ENCODE measurements around the gene CALHM4. TPM values are rescaled to one million over a fixed set of nuclear protein-coding genes. Genes with fewer than 3 reads are reported as not detected.

CALHM4 gene
- total and polyA plus RNA-seq, 2 experiments from 2014 or later = not detected

DNA sequence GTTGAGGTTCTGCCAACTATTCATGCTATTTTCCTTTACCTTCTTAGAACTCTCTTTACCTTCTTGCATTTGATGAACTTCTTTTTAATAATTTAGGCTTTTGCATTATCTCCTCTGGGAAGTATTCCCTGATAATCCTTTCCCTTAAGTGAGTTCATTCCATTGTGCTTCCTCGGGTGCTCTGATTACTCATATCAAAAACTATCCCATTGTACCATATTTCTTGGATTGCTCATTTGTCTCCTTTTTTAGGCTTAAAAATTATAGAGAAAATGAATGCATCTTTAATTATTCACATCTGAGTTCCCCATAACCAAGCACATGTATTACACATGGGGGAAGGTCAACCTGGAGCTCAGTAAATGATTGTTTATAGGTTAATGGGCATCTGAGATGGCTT lies 2.5 kb downstream of the CALHM4 start:
- no peaks in the 10 kb centered on the region for H3K36me3 ChIP-seq (ENCODE audit: low read depth)
- no peaks in the 10 kb centered on the region for H3K9me3 ChIP-seq (ENCODE audit: low read depth)
- no peaks in the 10 kb centered on the region for H3K9me2 ChIP-seq (ENCODE audit: insufficient read depth)
- 0% methylated on average over 1 of the region's 1 CpG for WGBS, 2 experiments (ENCODE audit: low coverage in 1 of 2, low lambda C conversion rate in 2 of 2, missing lambda C conversion rate in 2 of 2)
- peaks cover 54% of the 10 kb centered on the region for H3K4me1 ChIP-seq (ENCODE audit: insufficient read depth)
- H3K4me2 ChIP-seq (ENCODE audit: unreplicated experiment) = peak overlapping the region; percentile 51
- no peak overlapping the region for H3K9ac ChIP-seq
- no peaks in the 10 kb centered on the region for H4K20me1 ChIP-seq (ENCODE audit: insufficient read depth)
- in situ Hi-C loops (cut with MboI) = no loop called here
- peaks cover 38% of the 10 kb centered on the region for H3F3A ChIP-seq (ENCODE audit: insufficient read depth)
- no peaks in the 10 kb centered on the region for H3K79me2 ChIP-seq (ENCODE audit: insufficient read depth)
- no peaks in the 10 kb centered on the region for H3K27me3 ChIP-seq (replicated peaks; ENCODE audit: insufficient read depth)
- H3K27ac ChIP-seq = peak overlapping the region; percentile 70
- peak; percentile 83 for DNase-seq
- TF ChIP-seq EZH2 (IDR thresholded peaks at IDR 0.05; ENCODE audit: insufficient read depth, poor library complexity, severe bottlenecking) (no peak), EZH2phosphoT487 (IDR thresholded peaks at IDR 0.05; ENCODE audit: insufficient read depth, low read depth) (no peak)
- no peak overlapping the region for H3K4me3 ChIP-seq
- H2AFZ ChIP-seq = peak overlapping the region; percentile 23

GRCh38 chr6:116556814-116557415 lies 3.4 kb downstream of the CALHM4 start:
- Histone ChIP-seq H2AFZ (no peak overlapping the region), H3K36me3 (ENCODE audit: low read depth) (no peaks in the 10 kb centered on the region), H3K27me3 (replicated peaks; ENCODE audit: insufficient read depth) (no peaks in the 10 kb centered on the region), H3K79me2 (ENCODE audit: insufficient read depth) (no peaks in the 10 kb centered on the region), H4K20me1 (ENCODE audit: insufficient read depth) (no peaks in the 10 kb centered on the region), H3K4me3 (no peak overlapping the region), H3K9me2 (ENCODE audit: insufficient read depth) (no peaks in the 10 kb centered on the region), H3K9me3 (ENCODE audit: low read depth) (no peaks in the 10 kb centered on the region), H3F3A (ENCODE audit: insufficient read depth) (peaks cover 38% of the 10 kb centered on the region), H3K4me1 (ENCODE audit: insufficient read depth) (peaks cover 56% of the 10 kb centered on the region), H3K4me2 (ENCODE audit: unreplicated experiment) (peak overlapping the region; percentile 51), H3K27ac (peak overlapping the region; percentile 70), H3K9ac (no peak overlapping the region)
- DNase-seq = no peak
- WGBS, 2 experiments (ENCODE audit: low coverage in 1 of 2, low lambda C conversion rate in 2 of 2, missing lambda C conversion rate in 2 of 2) = 94 to 95% methylated on average over 5 of the region's 5 CpGs
- TF ChIP-seq EZH2phosphoT487 (IDR thresholded peaks at IDR 0.05; ENCODE audit: insufficient read depth, low read depth) (no peak), EZH2 (IDR thresholded peaks at IDR 0.05; ENCODE audit: insufficient read depth, poor library complexity, severe bottlenecking) (no peak)
- in situ Hi-C loops (cut with MboI) = no loop called here

DNA sequence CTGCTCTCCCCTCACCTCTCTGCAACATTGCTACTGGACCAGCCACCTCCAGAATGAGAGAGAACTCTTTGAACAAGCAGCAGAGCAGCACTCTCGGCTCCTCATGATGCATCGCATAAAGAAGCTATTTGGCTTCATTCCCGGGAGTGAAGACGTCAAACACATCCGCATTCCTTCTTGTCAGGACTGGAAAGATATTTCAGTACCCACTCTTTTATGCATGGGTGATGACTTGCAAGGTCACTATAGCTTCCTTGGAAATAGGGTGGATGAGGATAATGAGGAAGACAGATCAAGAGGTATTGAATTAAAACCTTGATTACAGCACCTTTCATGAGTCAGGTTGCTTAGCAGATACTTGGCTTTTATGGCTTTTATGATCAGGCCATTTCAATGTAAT lies 4.3 kb downstream of the CALHM4 start:
- in situ Hi-C loops (cut with MboI) = no loop called here

DNA sequence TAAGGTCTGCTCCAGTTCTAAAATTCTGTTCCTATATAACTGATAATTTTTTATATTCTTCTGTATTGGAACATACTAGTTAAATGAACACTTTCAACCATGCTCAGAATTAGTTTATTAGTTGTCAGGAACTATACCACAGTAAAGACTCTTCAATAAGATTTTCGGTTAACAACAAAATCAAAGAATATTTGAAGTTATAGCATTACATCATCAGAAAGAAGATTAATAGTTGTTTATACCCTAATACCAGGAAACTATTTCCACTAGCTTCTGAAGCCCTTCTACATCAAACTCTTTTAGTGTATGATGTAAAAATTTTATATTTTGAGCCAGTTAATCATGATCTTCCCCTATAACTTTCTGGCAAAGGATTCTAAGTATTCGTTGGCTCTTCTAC lies 6.6 kb downstream of the CALHM4 start:
- Histone ChIP-seq H3K27me3 (replicated peaks; ENCODE audit: insufficient read depth) (no peaks in the 10 kb centered on the region), H3K9ac (no peak overlapping the region), H3K79me2 (ENCODE audit: insufficient read depth) (no peaks in the 10 kb centered on the region), H3K9me3 (ENCODE audit: low read depth) (no peaks in the 10 kb centered on the region), H3K9me2 (ENCODE audit: insufficient read depth) (no peaks in the 10 kb centered on the region), H3F3A (ENCODE audit: insufficient read depth) (peaks cover 36% of the 10 kb centered on the region), H3K36me3 (ENCODE audit: low read depth) (no peaks in the 10 kb centered on the region), H3K27ac (no peak overlapping the region), H3K4me2 (ENCODE audit: unreplicated experiment) (no peak overlapping the region), H2AFZ (peak overlapping the region; percentile 12; the same call in 1 of the 2 replicates), H4K20me1 (ENCODE audit: insufficient read depth) (no peaks in the 10 kb centered on the region), H3K4me3 (no peak overlapping the region), H3K4me1 (ENCODE audit: insufficient read depth) (peaks cover 61% of the 10 kb centered on the region)
- TF ChIP-seq EZH2phosphoT487 (IDR thresholded peaks at IDR 0.05; ENCODE audit: insufficient read depth, low read depth) (no peak), EZH2 (IDR thresholded peaks at IDR 0.05; ENCODE audit: insufficient read depth, poor library complexity, severe bottlenecking) (no peak)
- DNase-seq = no peak
- WGBS, 2 experiments (ENCODE audit: low coverage in 1 of 2, low lambda C conversion rate in 2 of 2, missing lambda C conversion rate in 2 of 2) = 69 to 73% methylated on average over 2 of the region's 2 CpGs
- in situ Hi-C loops (cut with MboI) = no loop called here

More for the DNA sequence above, 4.3 kb downstream of the CALHM4 start:
- H2AFZ ChIP-seq = no peak overlapping the region
- WGBS, 2 experiments (ENCODE audit: low coverage in 1 of 2, low lambda C conversion rate in 2 of 2, missing lambda C conversion rate in 2 of 2) = 0% methylated on average over 5 of the region's 5 CpGs
- H3K9me2 ChIP-seq (ENCODE audit: insufficient read depth) = no peaks in the 10 kb centered on the region
- no peaks in the 10 kb centered on the region for H3K9me3 ChIP-seq (ENCODE audit: low read depth)
- TF ChIP-seq EZH2 (IDR thresholded peaks at IDR 0.05; ENCODE audit: insufficient read depth, poor library complexity, severe bottlenecking) (no peak), EZH2phosphoT487 (IDR thresholded peaks at IDR 0.05; ENCODE audit: insufficient read depth, low read depth) (peak; percentile 85)
- peak; percentile 98 for DNase-seq
- H4K20me1 ChIP-seq (ENCODE audit: insufficient read depth) = no peaks in the 10 kb centered on the region
- no peak overlapping the region for H3K4me3 ChIP-seq
- peak overlapping the region; percentile 70 for H3K27ac ChIP-seq
- no peak overlapping the region for H3K9ac ChIP-seq
- H3K4me1 ChIP-seq (ENCODE audit: insufficient read depth) = peaks cover 56% of the 10 kb centered on the region
- peak overlapping the region; percentile 51 for H3K4me2 ChIP-seq (ENCODE audit: unreplicated experiment)
- no peaks in the 10 kb centered on the region for H3K79me2 ChIP-seq (ENCODE audit: insufficient read depth)
- peaks cover 38% of the 10 kb centered on the region for H3F3A ChIP-seq (ENCODE audit: insufficient read depth)
- no peaks in the 10 kb centered on the region for H3K27me3 ChIP-seq (replicated peaks; ENCODE audit: insufficient read depth)
- H3K36me3 ChIP-seq (ENCODE audit: low read depth) = no peaks in the 10 kb centered on the region

Data from GM23248 (cell line).